ENCODE data around the gene UNC13A.

Gene UNC13A

GRCh38 chr19:17652627-17653026 is 35.5 kb downstream of the UNC13A start:
- H3K36me3 ChIP-seq (ENCODE audit: control insufficient read depth, insufficient read depth, low read length), result no peaks in the 10 kb centered on the region

GRCh38 chr19:17648786-17649185 is 39.4 kb downstream of the UNC13A start:
- H3K27me3 ChIP-seq (replicated peaks; ENCODE audit: control insufficient read depth, insufficient read depth, low read length, poor library complexity, severe bottlenecking), result no peaks in the 10 kb centered on the region
- H3K9me3 ChIP-seq (ENCODE audit: control insufficient read depth, low read length), result no peaks in the 10 kb centered on the region
- no peaks in the 10 kb centered on the region for H3K4me1 ChIP-seq (ENCODE audit: control insufficient read depth, insufficient read depth, low read length, poor library complexity, severe bottlenecking)
- no peak overlapping the region for H3K4me3 ChIP-seq (ENCODE audit: insufficient read depth, low read depth, low read length, poor library complexity, severe bottlenecking)
- H3K36me3 ChIP-seq (ENCODE audit: control insufficient read depth, insufficient read depth, low read length), result no peaks in the 10 kb centered on the region
- DNase-seq, result no peak
- no peak overlapping the region for H3K27ac ChIP-seq (ENCODE audit: insufficient read depth, low read length, poor library complexity, severe bottlenecking)

More at GRCh38 chr19:17652627-17653026, 35.5 kb downstream of the UNC13A start:
- H3K27ac ChIP-seq (ENCODE audit: insufficient read depth, low read length, poor library complexity, severe bottlenecking), result no peak overlapping the region
- H3K4me3 ChIP-seq (ENCODE audit: insufficient read depth, low read depth, low read length, poor library complexity, severe bottlenecking), result no peak overlapping the region
- DNase-seq, result no peak
- H3K9me3 ChIP-seq (ENCODE audit: control insufficient read depth, low read length), result no peaks in the 10 kb centered on the region
- H3K27me3 ChIP-seq (replicated peaks; ENCODE audit: control insufficient read depth, insufficient read depth, low read length, poor library complexity, severe bottlenecking), result no peaks in the 10 kb centered on the region
- no peaks in the 10 kb centered on the region for H3K4me1 ChIP-seq (ENCODE audit: control insufficient read depth, insufficient read depth, low read length, poor library complexity, severe bottlenecking)

GRCh38 chr19:17648097-17648660 is 40.0 kb downstream of the UNC13A start:
- Histone ChIP-seq H3K27me3 (replicated peaks; ENCODE audit: control insufficient read depth, insufficient read depth, low read length, poor library complexity, severe bottlenecking) (no peaks in the 10 kb centered on the region), H3K9me3 (ENCODE audit: control insufficient read depth, low read length) (no peaks in the 10 kb centered on the region), H3K4me1 (ENCODE audit: control insufficient read depth, insufficient read depth, low read length, poor library complexity, severe bottlenecking) (no peaks in the 10 kb centered on the region), H3K36me3 (ENCODE audit: control insufficient read depth, insufficient read depth, low read length) (no peaks in the 10 kb centered on the region), H3K4me3 (ENCODE audit: insufficient read depth, low read depth, low read length, poor library complexity, severe bottlenecking) (no peak overlapping the region), H3K27ac (ENCODE audit: insufficient read depth, low read length, poor library complexity, severe bottlenecking) (no peak overlapping the region)
- no peak for DNase-seq

- Histone ChIP-seq H3K36me3 (ENCODE audit: control insufficient read depth, insufficient read depth, low read length) (no peaks in the 10 kb centered on the region), H3K27ac (ENCODE audit: insufficient read depth, low read length, poor library complexity, severe bottlenecking) (no peak overlapping the region), H3K27me3 (replicated peaks; ENCODE audit: control insufficient read depth, insufficient read depth, low read length, poor library complexity, severe bottlenecking) (no peaks in the 10 kb centered on the region), H3K4me1 (ENCODE audit: control insufficient read depth, insufficient read depth, low read length, poor library complexity, severe bottlenecking) (no peaks in the 10 kb centered on the region), H3K9me3 (ENCODE audit: control insufficient read depth, low read length) (no peaks in the 10 kb centered on the region), H3K4me3 (ENCODE audit: insufficient read depth, low read depth, low read length, poor library complexity, severe bottlenecking) (no peak overlapping the region)
- no peak for DNase-seq
Measured at GRCh38 chr19:17647071-17648020, 40.8 kb downstream of the UNC13A start.

- H3K27ac ChIP-seq (ENCODE audit: insufficient read depth, low read length, poor library complexity, severe bottlenecking), result no peak overlapping the region
- no peak overlapping the region for H3K4me3 ChIP-seq (ENCODE audit: insufficient read depth, low read depth, low read length, poor library complexity, severe bottlenecking)
- no peaks in the 10 kb centered on the region for H3K36me3 ChIP-seq (ENCODE audit: control insufficient read depth, insufficient read depth, low read length)
- no peaks in the 10 kb centered on the region for H3K27me3 ChIP-seq (replicated peaks; ENCODE audit: control insufficient read depth, insufficient read depth, low read length, poor library complexity, severe bottlenecking)
- no peaks in the 10 kb centered on the region for H3K9me3 ChIP-seq (ENCODE audit: control insufficient read depth, low read length)
- no peaks in the 10 kb centered on the region for H3K4me1 ChIP-seq (ENCODE audit: control insufficient read depth, insufficient read depth, low read length, poor library complexity, severe bottlenecking)
- DNase-seq, result no peak
Measured at GRCh38 chr19:17646441-17646840, 41.7 kb downstream of the UNC13A start.

- no peaks in the 10 kb centered on the region for H3K9me3 ChIP-seq (ENCODE audit: control insufficient read depth, low read length)
- H3K36me3 ChIP-seq (ENCODE audit: control insufficient read depth, insufficient read depth, low read length), result no peaks in the 10 kb centered on the region
- DNase-seq, result no peak
- no peaks in the 10 kb centered on the region for H3K27me3 ChIP-seq (replicated peaks; ENCODE audit: control insufficient read depth, insufficient read depth, low read length, poor library complexity, severe bottlenecking)
- H3K4me1 ChIP-seq (ENCODE audit: control insufficient read depth, insufficient read depth, low read length, poor library complexity, severe bottlenecking), result no peaks in the 10 kb centered on the region
- no peak overlapping the region for H3K4me3 ChIP-seq (ENCODE audit: insufficient read depth, low read depth, low read length, poor library complexity, severe bottlenecking)
- H3K27ac ChIP-seq (ENCODE audit: insufficient read depth, low read length, poor library complexity, severe bottlenecking), result no peak overlapping the region
Measured at GRCh38 chr19:17645339-17645963, 42.7 kb downstream of the UNC13A start.

GRCh38 chr19:17642656-17643055 is 45.5 kb downstream of the UNC13A start:
- H3K9me3 ChIP-seq (ENCODE audit: control insufficient read depth, low read length), result no peaks in the 10 kb centered on the region
- H3K27me3 ChIP-seq (replicated peaks; ENCODE audit: control insufficient read depth, insufficient read depth, low read length, poor library complexity, severe bottlenecking), result no peaks in the 10 kb centered on the region

GRCh38 chr19:17641846-17642245 is 46.3 kb downstream of the UNC13A start:
- no peak for DNase-seq
- no peaks in the 10 kb centered on the region for H3K27me3 ChIP-seq (replicated peaks; ENCODE audit: control insufficient read depth, insufficient read depth, low read length, poor library complexity, severe bottlenecking)
- no peak overlapping the region for H3K4me3 ChIP-seq (ENCODE audit: insufficient read depth, low read depth, low read length, poor library complexity, severe bottlenecking)
- H3K36me3 ChIP-seq (ENCODE audit: control insufficient read depth, insufficient read depth, low read length), result no peaks in the 10 kb centered on the region
- no peaks in the 10 kb centered on the region for H3K4me1 ChIP-seq (ENCODE audit: control insufficient read depth, insufficient read depth, low read length, poor library complexity, severe bottlenecking)
- no peak overlapping the region for H3K27ac ChIP-seq (ENCODE audit: insufficient read depth, low read length, poor library complexity, severe bottlenecking)
- no peaks in the 10 kb centered on the region for H3K9me3 ChIP-seq (ENCODE audit: control insufficient read depth, low read length)

More at GRCh38 chr19:17642656-17643055, 45.5 kb downstream of the UNC13A start:
- Histone ChIP-seq H3K4me3 (ENCODE audit: insufficient read depth, low read depth, low read length, poor library complexity, severe bottlenecking) (no peak overlapping the region), H3K4me1 (ENCODE audit: control insufficient read depth, insufficient read depth, low read length, poor library complexity, severe bottlenecking) (no peaks in the 10 kb centered on the region), H3K36me3 (ENCODE audit: control insufficient read depth, insufficient read depth, low read length) (no peaks in the 10 kb centered on the region), H3K27ac (ENCODE audit: insufficient read depth, low read length, poor library complexity, severe bottlenecking) (no peak overlapping the region)
- DNase-seq, result no peak

- Histone ChIP-seq H3K4me3 (ENCODE audit: insufficient read depth, low read depth, low read length, poor library complexity, severe bottlenecking) (no peak overlapping the region), H3K27ac (ENCODE audit: insufficient read depth, low read length, poor library complexity, severe bottlenecking) (no peak overlapping the region), H3K27me3 (replicated peaks; ENCODE audit: control insufficient read depth, insufficient read depth, low read length, poor library complexity, severe bottlenecking) (no peaks in the 10 kb centered on the region), H3K36me3 (ENCODE audit: control insufficient read depth, insufficient read depth, low read length) (no peaks in the 10 kb centered on the region), H3K9me3 (ENCODE audit: control insufficient read depth, low read length) (no peaks in the 10 kb centered on the region), H3K4me1 (ENCODE audit: control insufficient read depth, insufficient read depth, low read length, poor library complexity, severe bottlenecking) (no peaks in the 10 kb centered on the region)
- no peak for DNase-seq
Measured at GRCh38 chr19:17641181-17641580, 47.0 kb downstream of the UNC13A start.

- no peaks in the 10 kb centered on the region for H3K36me3 ChIP-seq (ENCODE audit: control insufficient read depth, insufficient read depth, low read length)
- no peak overlapping the region for H3K4me3 ChIP-seq (ENCODE audit: insufficient read depth, low read depth, low read length, poor library complexity, severe bottlenecking)
- DNase-seq, result no peak
- H3K27me3 ChIP-seq (replicated peaks; ENCODE audit: control insufficient read depth, insufficient read depth, low read length, poor library complexity, severe bottlenecking), result no peaks in the 10 kb centered on the region
- no peaks in the 10 kb centered on the region for H3K9me3 ChIP-seq (ENCODE audit: control insufficient read depth, low read length)
- H3K4me1 ChIP-seq (ENCODE audit: control insufficient read depth, insufficient read depth, low read length, poor library complexity, severe bottlenecking), result no peaks in the 10 kb centered on the region
- no peak overlapping the region for H3K27ac ChIP-seq (ENCODE audit: insufficient read depth, low read length, poor library complexity, severe bottlenecking)
Measured at GRCh38 chr19:17633700-17634099, 54.5 kb downstream of the UNC13A start.

All from effector memory CD4-positive, alpha-beta T cell (primary cell).